Testis (tissue), 2 donors: ENCODE results near the gene C2orf92.

ENCODE experiments used
- POLR2A ChIP-seq: fragments of 450-650 bp; IDR thresholded peaks from one replicate; pipeline ENCODE4 v1.6.1; 2017; ENCODE audit warnings: antibody characterized with exemption, mild to moderate bottlenecking, moderate library complexity
- TF ChIP-seq, protein P1 (sequence below), 3 experiments: fragments of 450-650 bp in 2 of 3; fragments of 200-600 bp in 1 of 3; sonication (generic) in 1 of 3; IDR thresholded peaks; one replicate each; pipeline ENCODE4 v1.5.1; 2016 to 2019; ENCODE audit warnings: antibody characterized with exemption in 3 of 3, mild to moderate bottlenecking in 2 of 3, moderate library complexity in 1 of 3

DNA sequence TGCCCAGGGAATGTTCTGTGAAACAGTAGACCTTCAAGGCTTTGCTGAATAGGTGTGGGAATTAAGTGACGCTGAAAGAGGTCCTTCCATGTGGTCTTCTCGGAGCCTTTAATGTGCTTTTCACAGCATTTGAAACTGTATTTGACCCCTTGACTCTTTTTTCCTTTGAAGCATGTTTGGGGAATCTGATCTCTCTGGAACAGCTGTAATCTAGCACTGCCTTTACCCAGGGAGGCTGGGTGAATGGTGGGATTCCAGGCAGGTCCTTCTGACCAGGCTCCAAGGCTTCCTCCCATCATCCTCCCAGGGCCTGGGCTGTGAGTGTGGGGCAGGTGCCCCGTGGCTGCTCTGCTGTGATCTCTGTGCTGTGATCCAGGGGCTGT is 48.1 kb downstream of the C2orf92 start:
- TF ChIP-seq, protein P1, sequence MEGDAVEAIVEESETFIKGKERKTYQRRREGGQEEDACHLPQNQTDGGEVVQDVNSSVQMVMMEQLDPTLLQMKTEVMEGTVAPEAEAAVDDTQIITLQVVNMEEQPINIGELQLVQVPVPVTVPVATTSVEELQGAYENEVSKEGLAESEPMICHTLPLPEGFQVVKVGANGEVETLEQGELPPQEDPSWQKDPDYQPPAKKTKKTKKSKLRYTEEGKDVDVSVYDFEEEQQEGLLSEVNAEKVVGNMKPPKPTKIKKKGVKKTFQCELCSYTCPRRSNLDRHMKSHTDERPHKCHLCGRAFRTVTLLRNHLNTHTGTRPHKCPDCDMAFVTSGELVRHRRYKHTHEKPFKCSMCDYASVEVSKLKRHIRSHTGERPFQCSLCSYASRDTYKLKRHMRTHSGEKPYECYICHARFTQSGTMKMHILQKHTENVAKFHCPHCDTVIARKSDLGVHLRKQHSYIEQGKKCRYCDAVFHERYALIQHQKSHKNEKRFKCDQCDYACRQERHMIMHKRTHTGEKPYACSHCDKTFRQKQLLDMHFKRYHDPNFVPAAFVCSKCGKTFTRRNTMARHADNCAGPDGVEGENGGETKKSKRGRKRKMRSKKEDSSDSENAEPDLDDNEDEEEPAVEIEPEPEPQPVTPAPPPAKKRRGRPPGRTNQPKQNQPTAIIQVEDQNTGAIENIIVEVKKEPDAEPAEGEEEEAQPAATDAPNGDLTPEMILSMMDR (IDR thresholded peaks at IDR 0.05), result no peak
- no peak for TF ChIP-seq POLR2A
